GM12878 (cell line): ENCODE measurements around the gene HJURP. TPM values are rescaled to one million over a fixed set of nuclear protein-coding genes. Genes with fewer than 3 reads are reported as not detected.

ENCODE experiments used
- CBFB ChIP-seq: IDR thresholded peaks from 2 replicates; pipeline ENCODE4 v1.6.1; 2016; ENCODE audit warnings: antibody characterized with exemption, low read depth
- EGR1 ChIP-seq, 2 experiments: IDR thresholded peaks; 1 replicate in 1 of 2; 2 replicates in 1 of 2; pipeline ENCODE4 v1.6.1; 2011 to 2012; ENCODE audit warnings: low read depth in 2 of 2, low read length in 2 of 2, borderline replicate concordance in 1 of 2, mild to moderate bottlenecking in 1 of 2, moderate library complexity in 1 of 2
- KDM1A ChIP-seq: fragments of 200-600 bp; sonication (generic); IDR thresholded peaks from 2 replicates; pipeline ENCODE4 v1.6.1; 2016; ENCODE audit warnings: borderline replicate concordance
- PAX8 ChIP-seq: fragments of 450-650 bp; IDR thresholded peaks from 2 replicates; pipeline ENCODE4 v1.6.1; 2017; ENCODE audit warnings: mild to moderate bottlenecking, moderate library complexity
- RCOR1 ChIP-seq: conservative IDR thresholded peaks from 2 replicates; pipeline ENCODE4 v1.6.1; 2012; ENCODE audit warnings: low read depth, low read length, improper control_type of control experiment
- TBL1XR1 ChIP-seq: IDR thresholded peaks from 2 replicates; pipeline ENCODE4 v1.6.1; 2012; ENCODE audit warnings: low read depth, low read length, improper control_type of control experiment
- ZSCAN29 ChIP-seq: fragments of 450-650 bp; IDR thresholded peaks from 2 replicates; pipeline ENCODE4 v1.6.1; 2017; ENCODE audit warnings: mild to moderate bottlenecking, moderate library complexity
- polyA plus RNA-seq, 11 experiments: library from polyadenylated mRNA; depleted of rRNA in 4 of 11; unstranded in 6 of 11; stranded (reverse) in 5 of 11; fragments of >200 nt; fragmentation: Nextera tagmentation in 4 of 11; fragmentation: Illumina TruSeq in 1 of 11; extraction: Ambion mirVana in 4 of 11; extraction: Trizol in 1 of 11; gene quantifications; 1 replicate in 1 of 11; 2 replicates in 10 of 11; pipeline versions ENCODE4 v1.2.1 to v1.2.3, GENCODE V29; 2011 to 2016; ENCODE audit warnings: inconsistent platforms in 2 of 11, missing spikeins in 2 of 11, low read depth in 1 of 11
- total RNA-seq, 4 experiments: library from RNA; depleted of rRNA in 3 of 4; stranded (reverse); fragments of >200 nt in 3 of 4; fragmentation: Illumina TruSeq in 1 of 4; extraction: Trizol in 1 of 4; gene quantifications; 2 replicates each; pipeline versions ENCODE4 v1.2.1 to v1.2.3, GENCODE V29; 2013 to 2021
- TF ChIP-seq, protein P1 (sequence below): IDR thresholded peaks from 2 replicates; pipeline ENCODE4 v1.6.1; 2012; ENCODE audit warnings: improper control_type of control experiment, low read depth, low read length; ENCODE audit not compliant: insufficient replicate concordance
- TF ChIP-seq, protein P2 (sequence below): fragments of 450-650 bp; IDR thresholded peaks from 2 replicates; pipeline ENCODE4 v1.6.1; 2016; ENCODE audit warnings: mild to moderate bottlenecking

The HJURP gene
- total and polyA plus RNA-seq, 10 of the 15 experiments (the other 5 are each of a cell fraction or from before 2014, with no cell fraction given), result 12.7 to 68.9 (median 44.4) TPM

DNA sequence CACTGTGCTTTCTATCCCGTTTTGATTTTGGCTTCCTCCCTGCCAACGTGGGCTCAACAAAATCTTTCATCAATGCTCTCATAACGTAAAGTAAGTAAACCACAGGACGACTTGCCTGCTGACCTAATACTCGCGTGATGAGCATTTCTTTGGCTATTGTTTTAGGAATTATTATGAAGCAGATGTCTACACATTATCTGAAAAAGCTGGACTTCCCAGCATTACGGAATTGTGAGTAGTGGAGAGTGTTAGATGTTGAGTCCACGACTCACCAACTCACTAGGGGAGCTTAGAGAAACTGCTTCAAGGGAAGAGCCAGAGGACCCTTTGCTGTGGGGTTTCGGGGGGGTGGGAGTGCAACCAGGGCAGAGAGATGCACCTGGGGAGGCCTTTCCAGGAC, 21.9 kb downstream of the HJURP start (continued):
- TF ChIP-seq, protein P1, sequence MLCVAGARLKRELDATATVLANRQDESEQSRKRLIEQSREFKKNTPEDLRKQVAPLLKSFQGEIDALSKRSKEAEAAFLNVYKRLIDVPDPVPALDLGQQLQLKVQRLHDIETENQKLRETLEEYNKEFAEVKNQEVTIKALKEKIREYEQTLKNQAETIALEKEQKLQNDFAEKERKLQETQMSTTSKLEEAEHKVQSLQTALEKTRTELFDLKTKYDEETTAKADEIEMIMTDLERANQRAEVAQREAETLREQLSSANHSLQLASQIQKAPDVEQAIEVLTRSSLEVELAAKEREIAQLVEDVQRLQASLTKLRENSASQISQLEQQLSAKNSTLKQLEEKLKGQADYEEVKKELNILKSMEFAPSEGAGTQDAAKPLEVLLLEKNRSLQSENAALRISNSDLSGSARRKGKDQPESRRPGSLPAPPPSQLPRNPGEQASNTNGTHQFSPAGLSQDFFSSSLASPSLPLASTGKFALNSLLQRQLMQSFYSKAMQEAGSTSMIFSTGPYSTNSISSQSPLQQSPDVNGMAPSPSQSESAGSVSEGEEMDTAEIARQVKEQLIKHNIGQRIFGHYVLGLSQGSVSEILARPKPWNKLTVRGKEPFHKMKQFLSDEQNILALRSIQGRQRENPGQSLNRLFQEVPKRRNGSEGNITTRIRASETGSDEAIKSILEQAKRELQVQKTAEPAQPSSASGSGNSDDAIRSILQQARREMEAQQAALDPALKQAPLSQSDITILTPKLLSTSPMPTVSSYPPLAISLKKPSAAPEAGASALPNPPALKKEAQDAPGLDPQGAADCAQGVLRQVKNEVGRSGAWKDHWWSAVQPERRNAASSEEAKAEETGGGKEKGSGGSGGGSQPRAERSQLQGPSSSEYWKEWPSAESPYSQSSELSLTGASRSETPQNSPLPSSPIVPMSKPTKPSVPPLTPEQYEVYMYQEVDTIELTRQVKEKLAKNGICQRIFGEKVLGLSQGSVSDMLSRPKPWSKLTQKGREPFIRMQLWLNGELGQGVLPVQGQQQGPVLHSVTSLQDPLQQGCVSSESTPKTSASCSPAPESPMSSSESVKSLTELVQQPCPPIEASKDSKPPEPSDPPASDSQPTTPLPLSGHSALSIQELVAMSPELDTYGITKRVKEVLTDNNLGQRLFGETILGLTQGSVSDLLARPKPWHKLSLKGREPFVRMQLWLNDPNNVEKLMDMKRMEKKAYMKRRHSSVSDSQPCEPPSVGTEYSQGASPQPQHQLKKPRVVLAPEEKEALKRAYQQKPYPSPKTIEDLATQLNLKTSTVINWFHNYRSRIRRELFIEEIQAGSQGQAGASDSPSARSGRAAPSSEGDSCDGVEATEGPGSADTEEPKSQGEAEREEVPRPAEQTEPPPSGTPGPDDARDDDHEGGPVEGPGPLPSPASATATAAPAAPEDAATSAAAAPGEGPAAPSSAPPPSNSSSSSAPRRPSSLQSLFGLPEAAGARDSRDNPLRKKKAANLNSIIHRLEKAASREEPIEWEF, result no peak
- no peak for TF ChIP-seq CBFB
- no peak for TF ChIP-seq ZSCAN29
- TF ChIP-seq TBL1XR1, result no peak
- no peak for TF ChIP-seq PAX8
- TF ChIP-seq, protein P2, sequence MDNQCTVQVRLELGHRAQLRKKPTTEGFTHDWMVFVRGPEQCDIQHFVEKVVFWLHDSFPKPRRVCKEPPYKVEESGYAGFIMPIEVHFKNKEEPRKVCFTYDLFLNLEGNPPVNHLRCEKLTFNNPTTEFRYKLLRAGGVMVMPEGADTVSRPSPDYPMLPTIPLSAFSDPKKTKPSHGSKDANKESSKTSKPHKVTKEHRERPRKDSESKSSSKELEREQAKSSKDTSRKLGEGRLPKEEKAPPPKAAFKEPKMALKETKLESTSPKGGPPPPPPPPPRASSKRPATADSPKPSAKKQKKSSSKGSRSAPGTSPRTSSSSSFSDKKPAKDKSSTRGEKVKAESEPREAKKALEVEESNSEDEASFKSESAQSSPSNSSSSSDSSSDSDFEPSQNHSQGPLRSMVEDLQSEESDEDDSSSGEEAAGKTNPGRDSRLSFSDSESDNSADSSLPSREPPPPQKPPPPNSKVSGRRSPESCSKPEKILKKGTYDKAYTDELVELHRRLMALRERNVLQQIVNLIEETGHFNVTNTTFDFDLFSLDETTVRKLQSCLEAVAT, result no peak
- no peak for TF ChIP-seq RCOR1
- TF ChIP-seq EGR1 (IDR thresholded peaks at IDR 0.05; ENCODE audit: borderline replicate concordance in 1 of 2, low read depth in 2 of 2, low read length in 2 of 2), result no peak
- TF ChIP-seq KDM1A, result no peak
